HG02571 (cell line): Measurements from ENCODE around the gene ADAMTS10.
"Not testable (repeated sequence)": the region's sequence is repeated elsewhere in the genome, so short reads cannot be mapped to it uniquely, and the experiment has no call there.

ENCODE experiments used
- ATAC-seq: cut with Tn5 transposase; IDR thresholded peaks from one replicate; pipeline ENCODE4 v1.9.1; 2021; ENCODE audit warnings: mild to moderate bottlenecking, moderate library complexity; ENCODE audit not compliant: unreplicated experiment

ADAMTS10 gene

GRCh38 chr19:8566855-8567254, 43.7 kb downstream of the ADAMTS10 start:
- ATAC-seq: no peak

DNA sequence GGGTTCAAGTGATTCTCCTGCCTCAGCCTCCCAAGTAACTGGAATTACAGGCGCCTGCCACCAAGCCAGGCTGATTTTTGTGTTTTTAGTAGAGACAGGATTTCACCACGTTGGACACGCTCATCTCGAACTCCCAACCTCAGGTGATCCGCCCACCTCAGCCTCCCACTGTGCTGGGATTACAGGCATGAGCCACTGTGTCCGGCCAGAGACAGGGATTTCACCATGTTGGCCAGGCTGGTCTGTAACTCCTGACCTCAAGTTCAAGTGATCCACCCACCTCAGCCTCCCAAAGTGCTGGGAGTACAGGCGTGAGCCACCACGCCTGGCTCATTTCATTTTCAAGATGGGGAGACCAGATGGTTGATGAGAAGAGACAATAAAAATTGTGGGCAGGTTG, 45.6 kb downstream of the ADAMTS10 start:
- ATAC-seq: not testable (repeated sequence)

DNA sequence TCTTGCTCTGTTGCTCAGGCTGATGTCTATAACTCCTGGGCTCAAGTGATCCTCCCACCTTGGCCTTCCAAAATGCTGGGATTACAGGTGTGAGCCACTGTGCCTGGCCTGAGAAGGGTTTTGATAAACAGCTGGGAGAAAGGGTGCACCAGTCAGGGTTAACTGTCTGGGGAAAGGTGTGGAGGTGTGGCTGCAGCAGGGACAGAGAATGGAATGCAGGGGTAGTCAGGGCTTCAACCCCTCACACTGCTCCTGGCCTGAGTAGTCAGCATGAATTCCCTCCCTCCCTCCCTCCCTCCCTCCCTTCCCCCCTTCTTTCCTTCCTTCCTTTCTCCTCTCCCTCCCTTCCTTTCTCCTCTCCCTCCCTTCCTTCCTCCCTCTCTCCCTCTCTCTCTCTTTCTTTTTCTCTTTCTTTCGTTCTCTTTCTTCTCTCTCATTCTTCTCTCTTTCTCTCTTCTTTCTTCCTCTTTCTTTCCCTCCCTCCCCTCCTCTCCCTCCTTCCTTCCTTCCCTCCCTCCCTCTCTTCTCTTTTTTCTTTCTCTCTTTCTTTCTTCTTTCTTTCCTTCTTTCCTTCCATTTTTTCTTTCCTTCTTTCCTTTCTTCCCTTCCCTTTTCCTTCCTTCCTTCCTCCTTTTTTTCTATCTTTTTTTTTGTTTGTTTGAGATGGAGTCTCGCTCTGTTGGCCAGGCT, 49.3 kb downstream of the ADAMTS10 start:
- no peak for ATAC-seq

- ATAC-seq: no peak
Observed at GRCh38 chr19:8558325-8558724, 52.2 kb downstream of the ADAMTS10 start.

GRCh38 chr19:8557642-8558238, 52.8 kb downstream of the ADAMTS10 start:
- no peak for ATAC-seq

- not testable (repeated sequence) for ATAC-seq
Observed at GRCh38 chr19:8553729-8554128, 56.8 kb downstream of the ADAMTS10 start.

DNA sequence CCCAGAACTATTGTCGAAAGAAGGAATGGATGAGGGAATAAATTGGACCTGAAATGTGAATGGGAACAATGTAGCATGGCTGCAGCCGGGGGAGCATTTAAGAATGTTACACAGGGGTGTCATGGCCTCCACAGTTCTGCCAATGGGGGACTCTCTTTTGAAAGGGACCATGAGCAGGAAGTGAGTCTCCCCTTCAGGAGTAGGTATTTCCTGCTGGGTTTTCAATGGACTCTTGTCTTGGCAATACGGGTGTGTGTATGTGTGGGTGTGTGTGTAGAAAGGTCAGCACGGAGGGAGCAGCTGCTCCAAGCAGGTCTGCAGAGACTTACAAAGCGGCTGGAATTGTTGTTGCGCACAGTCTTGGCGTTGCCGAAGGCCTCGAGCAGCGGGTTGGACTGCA, 57.7 kb downstream of the ADAMTS10 start:
- no peak for ATAC-seq

DNA sequence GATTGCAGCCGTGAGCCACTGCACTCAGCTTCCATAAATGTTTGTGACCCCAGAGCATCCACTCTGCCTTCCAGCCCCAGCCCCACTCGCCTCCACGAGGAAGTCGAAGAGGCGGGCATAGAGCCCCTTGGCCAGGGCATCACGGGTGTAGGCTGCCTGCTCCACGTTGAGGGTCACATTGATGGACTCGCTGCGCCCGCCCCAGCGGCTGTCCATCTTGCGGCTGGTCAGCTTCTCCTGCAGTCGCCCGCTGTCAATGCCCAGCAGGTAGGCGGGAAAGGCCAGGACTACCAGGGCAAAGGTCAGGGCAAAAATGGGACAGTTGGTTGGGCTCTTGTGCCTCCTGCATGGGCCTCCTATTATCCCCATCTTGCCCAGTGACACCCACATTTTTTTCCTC, 60.4 kb downstream of the ADAMTS10 start:
- no peak for ATAC-seq

- no peak for ATAC-seq
Observed at GRCh38 chr19:8545743-8546142, 64.8 kb downstream of the ADAMTS10 start.

DNA sequence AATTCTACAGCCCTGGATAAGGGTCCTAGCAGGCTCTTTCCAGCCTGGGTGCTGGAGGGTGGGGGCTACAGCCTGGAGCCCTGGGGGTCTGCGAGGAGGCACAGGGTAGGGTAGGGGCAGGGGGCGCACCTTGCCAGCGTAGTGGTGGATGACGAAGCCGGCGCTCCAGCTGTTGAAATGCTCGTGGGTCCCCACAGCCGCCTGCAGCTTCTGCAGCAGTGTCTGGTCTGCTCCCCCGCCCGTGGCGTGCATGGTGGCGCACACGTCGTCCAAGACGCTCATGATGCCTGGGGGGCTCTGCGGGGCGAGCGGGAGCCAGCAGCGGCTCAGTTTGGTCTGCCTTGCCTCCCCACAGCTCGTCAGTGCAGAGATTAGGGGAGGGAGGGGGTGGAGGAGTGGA, 66.3 kb downstream of the ADAMTS10 start:
- ATAC-seq: no peak

DNA sequence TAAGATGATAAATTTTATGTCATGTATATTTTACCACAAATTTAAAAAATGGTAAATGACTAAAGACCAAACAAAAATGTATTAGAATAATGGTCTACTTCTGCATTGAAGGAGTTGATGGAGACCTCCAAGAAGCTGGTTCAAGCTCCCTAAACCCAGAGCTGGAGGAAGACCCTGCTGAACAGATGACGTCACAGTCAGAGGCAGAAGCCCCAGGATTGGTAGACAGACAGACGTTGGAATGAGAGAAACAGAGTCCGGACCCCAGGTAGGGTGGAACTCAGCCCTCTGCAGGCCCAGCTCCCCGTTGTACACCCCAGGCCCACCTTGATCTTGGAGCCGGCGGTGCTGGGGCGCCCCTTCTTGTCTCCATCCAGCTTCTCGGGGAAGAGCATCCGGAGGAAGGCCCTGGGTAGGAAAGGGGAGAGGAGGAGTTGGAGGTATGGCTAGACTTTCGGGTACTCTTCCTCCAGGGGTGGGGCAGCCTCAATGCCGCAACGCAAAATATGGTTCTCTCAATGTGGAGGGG, 70.8 kb downstream of the ADAMTS10 start:
- no peak for ATAC-seq

DNA sequence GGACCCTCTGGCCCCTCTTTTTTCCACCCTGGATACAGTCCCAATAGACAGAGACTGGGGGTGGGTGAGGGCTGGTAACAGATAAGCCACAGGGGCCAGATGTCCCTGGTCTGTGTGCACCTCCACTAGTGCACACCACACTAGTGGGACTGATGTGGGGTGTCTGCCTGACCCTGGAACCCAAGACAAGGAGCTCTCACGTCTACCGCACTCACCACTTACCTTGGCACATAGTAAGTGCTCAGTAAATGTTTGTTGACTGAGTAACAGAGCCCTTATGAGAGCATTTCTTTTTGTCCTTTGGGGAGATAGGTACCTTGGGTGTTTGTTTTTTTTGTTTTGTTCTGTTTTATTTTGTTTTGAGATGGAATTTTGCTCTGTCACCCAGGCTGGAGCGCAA, 73.4 kb downstream of the ADAMTS10 start:
- ATAC-seq: no peak

DNA sequence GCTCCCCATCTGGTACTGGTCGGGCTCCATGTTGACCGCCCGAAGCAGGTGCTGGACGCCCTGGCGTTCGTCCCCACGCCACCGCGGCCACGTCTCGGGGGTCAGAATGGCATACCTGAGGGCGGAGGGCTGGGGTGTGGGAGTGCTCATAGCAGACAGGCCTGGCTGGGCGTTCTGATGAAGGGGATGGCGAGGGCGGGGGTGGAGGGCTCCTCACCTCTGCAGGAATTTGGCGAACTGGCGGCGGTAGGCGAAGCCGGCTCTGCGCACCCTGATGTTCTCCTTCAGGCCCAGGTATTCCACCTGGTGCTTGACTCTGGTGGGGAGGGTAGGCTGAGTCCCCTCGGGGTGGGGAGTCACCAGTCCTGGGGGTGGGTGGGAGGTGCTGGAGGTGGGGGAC, 74.2 kb downstream of the ADAMTS10 start:
- ATAC-seq: no peak

- no peak for ATAC-seq
Observed at GRCh38 chr19:8532225-8532624, 78.3 kb downstream of the ADAMTS10 start.

GRCh38 chr19:8531470-8531869, 79.0 kb downstream of the ADAMTS10 start:
- no peak for ATAC-seq
